Subcutaneous adipose tissue (tissue), 4 donors: Measurements from ENCODE around the gene SMIM44. TPM values are rescaled to one million over a fixed set of nuclear protein-coding genes. Genes with fewer than 3 reads are reported as not detected.

Experiments used
- CTCF ChIP-seq: fragments of 450-650 bp; IDR thresholded peaks from one replicate; pipeline ENCODE4 v1.5.1; 2016; ENCODE audit warnings: low read depth, mild to moderate bottlenecking, control low read depth, antibody characterized with exemption, moderate library complexity
- total RNA-seq, 4 donors: library from RNA; depleted of rRNA; stranded (reverse); fragments of >200 nt; gene quantifications; one replicate each; pipeline ENCODE4 v1.1.0, GENCODE V29; 2016

The SMIM44 gene
- total RNA-seq, 4 donors from 2014 or later, result not detected

- TF ChIP-seq CTCF, result no peak
Observed at GRCh38 chr19:3463714-3464586, 19.3 kb downstream of the SMIM44 start.

- no peak for TF ChIP-seq CTCF
Observed at GRCh38 chr19:3462991-3463713, 20.1 kb downstream of the SMIM44 start.

DNA sequence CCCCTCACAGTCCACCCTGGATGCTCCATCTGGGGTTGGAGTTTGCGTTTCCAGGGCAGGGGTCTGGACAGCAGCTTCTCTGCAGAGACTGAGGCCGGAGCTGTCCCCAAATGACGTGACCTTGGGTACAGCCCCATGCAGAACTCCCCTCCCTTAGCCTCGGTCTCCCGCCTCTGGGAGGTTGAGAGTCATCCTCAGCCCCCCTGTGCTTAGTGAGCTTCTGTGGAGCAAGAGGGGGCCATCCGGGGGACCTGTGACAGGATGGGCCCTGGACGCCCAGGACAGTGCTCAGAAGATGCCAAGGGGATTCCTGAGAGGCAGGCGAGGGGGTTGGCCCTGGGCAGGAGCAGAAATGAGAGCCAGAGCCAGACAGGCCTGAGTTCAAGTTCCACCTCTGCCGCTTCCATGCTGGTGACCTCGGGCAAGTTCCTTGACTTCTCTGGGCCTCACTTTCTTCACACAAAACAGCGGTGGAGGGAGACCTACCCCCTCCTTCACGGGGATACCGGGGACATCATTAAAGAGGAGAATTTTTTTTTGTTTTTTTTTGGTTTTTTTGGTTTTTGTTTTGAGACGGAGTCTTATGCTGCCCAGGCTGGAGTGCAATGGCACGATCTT lies 23.2 kb downstream of the SMIM44 start:
- TF ChIP-seq CTCF, result no peak

DNA sequence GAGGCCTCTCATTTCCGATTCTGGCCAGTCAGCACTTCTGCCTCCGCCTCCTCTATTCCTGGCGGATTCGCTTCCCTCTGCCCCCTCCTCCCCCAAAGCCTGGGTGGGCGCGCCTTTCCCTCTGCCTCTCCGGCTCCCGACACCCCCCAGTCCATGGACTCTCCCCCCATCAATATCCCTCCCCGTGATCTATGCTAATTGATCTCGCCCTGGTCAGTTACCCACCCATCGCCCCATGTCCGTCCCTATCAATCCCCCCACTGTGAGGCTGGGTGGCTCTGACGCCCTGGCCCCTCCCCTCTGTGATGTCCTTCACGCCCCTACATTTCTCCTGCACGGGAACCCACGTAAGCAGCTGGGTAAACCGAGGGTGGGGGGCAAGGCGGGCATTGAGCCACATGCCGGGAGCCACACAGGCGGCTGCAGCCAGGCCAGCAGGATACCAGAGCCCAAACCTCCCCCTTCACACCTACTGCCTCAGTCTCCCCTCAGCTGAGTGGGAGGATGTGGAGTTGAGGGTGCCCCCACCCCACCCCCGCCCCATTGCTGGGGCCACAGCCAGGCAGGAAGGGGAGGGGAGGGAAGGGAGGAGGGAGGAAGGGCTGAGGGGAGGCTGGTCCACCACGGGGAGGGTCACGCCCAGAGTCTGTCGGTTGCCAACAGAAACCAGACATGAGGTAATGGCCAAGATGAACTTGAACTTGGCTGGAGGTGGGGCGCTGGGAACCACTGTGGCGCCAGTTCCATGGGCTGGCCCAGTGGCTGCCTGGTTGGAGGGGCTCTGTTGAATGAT lies 24.0 kb downstream of the SMIM44 start:
- TF ChIP-seq CTCF, result no peak

DNA sequence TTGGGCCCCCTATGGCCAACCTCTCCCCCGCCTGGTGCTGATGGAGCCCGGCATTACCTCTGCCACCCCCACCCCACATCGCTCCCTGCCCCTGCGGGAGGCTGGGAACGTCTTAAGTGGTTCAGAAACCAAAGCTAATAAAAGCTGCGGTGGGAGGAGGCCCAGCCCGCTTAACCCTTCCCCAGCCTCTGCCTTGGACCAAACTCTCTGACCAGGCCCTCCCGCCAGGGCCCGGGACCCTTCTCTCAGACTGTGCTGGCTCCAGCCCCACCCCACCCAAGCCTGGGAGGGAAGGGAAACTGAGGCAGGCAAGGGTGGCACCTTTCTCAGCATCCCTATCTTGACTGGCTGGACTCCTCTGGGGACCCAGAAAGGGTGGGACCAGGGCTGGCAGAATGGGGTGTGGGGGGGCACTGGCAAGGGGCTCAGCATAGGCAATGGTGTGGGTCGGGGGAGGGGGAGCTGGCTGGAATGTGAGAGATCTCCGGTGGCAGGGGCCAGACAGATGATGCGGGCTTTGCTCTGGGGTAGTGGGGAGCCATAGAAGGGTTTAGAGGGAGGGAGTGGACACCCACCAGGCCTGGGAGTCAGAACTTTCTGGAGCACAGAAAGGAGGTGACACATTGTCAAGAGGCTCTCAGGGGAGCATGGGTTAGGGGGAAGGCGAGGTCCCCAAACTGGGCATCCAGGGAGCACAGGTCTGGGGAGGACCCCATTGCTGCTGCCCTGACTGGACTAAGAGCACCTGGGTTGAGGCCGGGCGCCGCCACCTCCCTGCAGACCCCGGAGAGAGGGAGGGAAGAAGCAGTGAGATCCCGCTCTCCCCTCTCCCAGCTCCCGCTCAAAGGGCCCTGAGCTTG lies 24.8 kb downstream of the SMIM44 start:
- TF ChIP-seq CTCF, result no peak

GRCh38 chr19:3457528-3458228 lies 25.6 kb downstream of the SMIM44 start:
- no peak for TF ChIP-seq CTCF
